ENCODE data around the gene PPT2. TPM values are rescaled to one million over a fixed set of nuclear protein-coding genes. Genes with fewer than 3 reads are reported as not detected.

PPT2 gene
- total RNA-seq, 2 donors from 2014 or later: 21.8 to 42.0 TPM

GRCh38 chr6:32131439-32131948 is 22.4 kb upstream of the PPT2 start:
- Histone ChIP-seq H3K4me3 (no peak overlapping the region), H3K27me3 (replicated peaks; ENCODE audit: insufficient read depth) (no peaks in the 10 kb centered on the region), H3K9me3 (no peaks in the 10 kb centered on the region), H3K36me3 (no peaks in the 10 kb centered on the region), H3K4me1 (ENCODE audit: control insufficient read depth in 1 of 2, low read depth in 2 of 2) (peaks cover 19 to 24% of the 10 kb centered on the region in 2 donors), H3K27ac (no peak overlapping the region)
- TF ChIP-seq CTCF (IDR thresholded peaks at IDR 0.05): no peak
- ATAC-seq (ENCODE audit: insufficient number of reproducible peaks, low FRiP score, low read depth) (no peak), DNase-seq (ENCODE audit: low spot score) (no peak)

GRCh38 chr6:32132110-32132509 is 21.8 kb upstream of the PPT2 start:
- no peak overlapping the region for H3K27ac ChIP-seq
- no peaks in the 10 kb centered on the region for H3K27me3 ChIP-seq (replicated peaks; ENCODE audit: insufficient read depth)
- ATAC-seq (ENCODE audit: insufficient number of reproducible peaks, low FRiP score, low read depth): no peak
- DNase-seq (ENCODE audit: low spot score): no peak
- no peak overlapping the region for H3K4me3 ChIP-seq
- H3K4me1 ChIP-seq (ENCODE audit: control insufficient read depth in 1 of 2, low read depth in 2 of 2): peaks cover 15 to 18% of the 10 kb centered on the region in 2 donors
- H3K36me3 ChIP-seq: no peaks in the 10 kb centered on the region
- TF ChIP-seq CTCF (IDR thresholded peaks at IDR 0.05): no peak
- no peaks in the 10 kb centered on the region for H3K9me3 ChIP-seq

- ATAC-seq (ENCODE audit: insufficient number of reproducible peaks, low FRiP score, low read depth) (no peak), DNase-seq (ENCODE audit: low spot score) (no peak)
- TF ChIP-seq CTCF (IDR thresholded peaks at IDR 0.05): no peak
Measured at GRCh38 chr6:32133786-32134185, 20.2 kb upstream of the PPT2 start.

GRCh38 chr6:32137454-32137853 is 16.5 kb upstream of the PPT2 start:
- no peak for TF ChIP-seq CTCF (IDR thresholded peaks at IDR 0.05)
- Histone ChIP-seq H3K36me3 (no peaks in the 10 kb centered on the region), H3K9me3 (no peaks in the 10 kb centered on the region), H3K4me1 (ENCODE audit: control insufficient read depth in 1 of 2, low read depth in 2 of 2) (no peaks in the 10 kb centered on the region), H3K27me3 (replicated peaks; ENCODE audit: insufficient read depth) (no peaks in the 10 kb centered on the region), H3K4me3 (no peak overlapping the region), H3K27ac (no peak overlapping the region)
- ATAC-seq (ENCODE audit: insufficient number of reproducible peaks, low FRiP score, low read depth): no peak
- no peak for DNase-seq (ENCODE audit: low spot score)

More at GRCh38 chr6:32133786-32134185, 20.2 kb upstream of the PPT2 start:
- Histone ChIP-seq H3K36me3 (no peaks in the 10 kb centered on the region), H3K4me1 (ENCODE audit: control insufficient read depth in 1 of 2, low read depth in 2 of 2) (peaks cover 8 to 9% of the 10 kb centered on the region in 2 donors), H3K27me3 (replicated peaks; ENCODE audit: insufficient read depth) (no peaks in the 10 kb centered on the region), H3K4me3 (no peak overlapping the region), H3K9me3 (no peaks in the 10 kb centered on the region), H3K27ac (no peak overlapping the region)

- H3K4me1 ChIP-seq (ENCODE audit: control insufficient read depth in 1 of 2, low read depth in 2 of 2): no peaks in the 10 kb centered on the region
- H3K36me3 ChIP-seq: no peaks in the 10 kb centered on the region
- H3K4me3 ChIP-seq: no peak overlapping the region
- H3K27ac ChIP-seq: no peak overlapping the region
- H3K9me3 ChIP-seq: no peaks in the 10 kb centered on the region
- DNase-seq (ENCODE audit: low spot score): no peak
- H3K27me3 ChIP-seq (replicated peaks; ENCODE audit: insufficient read depth): no peaks in the 10 kb centered on the region
- no peak for TF ChIP-seq CTCF (IDR thresholded peaks at IDR 0.05)
- no peak for ATAC-seq (ENCODE audit: insufficient number of reproducible peaks, low FRiP score, low read depth)
Measured at GRCh38 chr6:32139590-32139989, 14.4 kb upstream of the PPT2 start.

Measured in thoracic aorta (tissue), 2 donors.